Hematopoietic multipotent progenitor cell treated with erythropoietin and hydrocortisone succinate and interleukin-3 and kit ligand, for 8 days (in vitro differentiated cells): Measurements from ENCODE around the gene OPA3.
A peak's percentile ranks its signal among the peaks of the same experiment; 100 is the strongest.

ENCODE experiments used
- DNase-seq: peaks from one replicate; pipeline ENCODE4 v3.0.0-alpha.2; 2015

Gene OPA3

GRCh38 chr19:45500918-45501729 lies 83.5 kb downstream of the OPA3 start:
- DNase-seq: no peak

- peak; percentile 74 for DNase-seq
Observed at GRCh38 chr19:45499196-45500180, 85.1 kb downstream of the OPA3 start.

GRCh38 chr19:45498411-45499195 lies 86.0 kb downstream of the OPA3 start, which contains the start of gene PPM1N:
PPM1N (plus strand) TSS chr19:45498443; CDS start chr19:45498473, 30 bp downstream.
- DNase-seq: peak; percentile 65

GRCh38 chr19:45497791-45498190 lies 86.8 kb downstream of the OPA3 start:
- no peak for DNase-seq

- DNase-seq: no peak
Observed at GRCh38 chr19:45496349-45496953, 88.2 kb downstream of the OPA3 start.

- no peak for DNase-seq
Observed at GRCh38 chr19:45495178-45495577, 89.4 kb downstream of the OPA3 start.

- DNase-seq: no peak
Observed at GRCh38 chr19:45494261-45494916, 90.2 kb downstream of the OPA3 start.

GRCh38 chr19:45492627-45493470 lies 91.8 kb downstream of the OPA3 start:
- DNase-seq: peak; percentile 61

GRCh38 chr19:45492137-45492626 lies 92.4 kb downstream of the OPA3 start:
- no peak for DNase-seq

GRCh38 chr19:45489216-45489855 lies 95.3 kb downstream of the OPA3 start:
- DNase-seq: no peak

GRCh38 chr19:45488708-45489107 lies 95.9 kb downstream of the OPA3 start:
- no peak for DNase-seq

- peak; percentile 96 for DNase-seq
Observed at GRCh38 chr19:45485305-45486077, 99.1 kb downstream of the OPA3 start.

- no peak for DNase-seq
Observed at GRCh38 chr19:45484273-45484945, 100.2 kb downstream of the OPA3 start.

GRCh38 chr19:45483033-45483432 lies 101.6 kb downstream of the OPA3 start:
- no peak for DNase-seq

GRCh38 chr19:45478454-45479238 lies 106.0 kb downstream of the OPA3 start:
- DNase-seq: peak; percentile 96

- DNase-seq: no peak
Observed at GRCh38 chr19:45477713-45478453, 106.7 kb downstream of the OPA3 start.
